ENCODE data around the gene LNP1. TPM values are rescaled to one million over a fixed set of nuclear protein-coding genes. Genes with fewer than 3 reads are reported as not detected.

LNP1 gene
- total and polyA plus RNA-seq, 2 of the 13 experiments (the other 11 are each of a cell fraction or from before 2014, with no cell fraction given), result 3.6 to 7.0 TPM

DNA sequence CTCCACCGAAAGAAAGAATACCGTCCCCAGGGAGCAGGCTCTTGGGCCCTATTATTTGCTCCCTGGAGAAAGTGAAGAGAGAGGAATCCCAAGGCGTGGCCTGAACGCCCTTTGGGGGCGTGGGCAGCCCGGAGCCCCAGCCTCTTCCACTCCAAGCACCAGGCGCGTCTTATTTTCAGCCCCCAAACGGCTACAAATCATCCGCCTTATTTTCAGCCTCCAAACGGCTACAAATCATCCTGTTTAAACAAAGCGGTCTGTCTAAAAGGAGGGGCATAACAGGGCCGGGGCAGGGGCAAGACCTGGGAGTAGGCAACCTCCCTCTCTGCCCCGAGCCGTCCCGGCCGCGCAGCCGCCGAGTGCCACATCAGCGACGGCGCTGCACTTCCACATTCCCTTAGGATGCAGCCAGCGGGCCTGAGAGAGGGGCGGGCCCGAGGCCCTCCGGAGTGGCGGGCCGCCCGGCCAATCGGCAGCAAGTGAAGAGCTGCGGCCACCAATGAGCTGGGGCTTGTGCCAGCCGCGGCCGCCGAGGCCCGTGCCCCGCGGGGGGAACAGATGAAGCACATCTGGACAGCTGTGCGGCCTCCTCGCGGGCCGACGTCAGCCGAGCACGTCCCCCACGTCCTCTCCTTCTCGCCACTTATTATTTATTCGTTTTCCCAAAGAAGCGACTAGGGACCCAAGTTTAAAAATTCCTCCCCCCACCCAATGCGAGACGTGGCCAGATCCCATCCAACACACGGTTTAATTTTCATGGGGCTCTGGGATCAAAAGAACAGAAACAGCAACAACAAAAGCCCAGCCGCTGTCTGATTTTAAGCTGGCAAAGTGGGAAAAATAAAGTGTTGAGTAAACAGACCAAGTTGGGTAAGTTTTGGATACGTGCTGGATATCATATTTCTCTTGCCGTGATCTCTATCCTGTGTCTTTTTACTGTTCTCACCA, 91.0 kb downstream of the LNP1 start, which contains the start of gene TMEM45A (continued):
- TF ChIP-seq ATF7-NPFF (CRISPR knock-in tag; IDR thresholded peaks at IDR 0.05; ENCODE audit: low read depth) (peak; percentile 73), ATF1 (CRISPR knock-in tag; IDR thresholded peaks at IDR 0.05) (peak; percentile 60), E2F5 (CRISPR knock-in tag; conservative IDR thresholded peaks at IDR 0.05) (no peak), ZNF772 (CRISPR knock-in tag; IDR thresholded peaks at IDR 0.05) (peak; percentile 42; the same call in 1 of the 2 replicates), NCOR1 (IDR thresholded peaks at IDR 0.05; ENCODE audit: borderline replicate concordance, low read length) (no peak), TOE1 (CRISPR knock-in tag; IDR thresholded peaks at IDR 0.05) (no peak), CBFB (CRISPR knock-in tag; IDR thresholded peaks at IDR 0.05) (peak; percentile 19; the same call in 1 of the 2 replicates), ZNF605 (CRISPR knock-in tag; IDR thresholded peaks at IDR 0.05) (peak; percentile 89), SNAPC2 (CRISPR knock-in tag; IDR thresholded peaks at IDR 0.05) (0 out of 2 replicates have a peak, but pooled peaks have one; percentile 35), KLF13 (CRISPR knock-in tag; IDR thresholded peaks at IDR 0.05) (no peak), DDIT3 (CRISPR knock-in tag; IDR thresholded peaks at IDR 0.05) (no peak), ZBTB38 (CRISPR knock-in tag; IDR thresholded peaks at IDR 0.05) (peak; percentile 53; the same call in 1 of the 2 replicates), SCMH1 (CRISPR knock-in tag; IDR thresholded peaks at IDR 0.05; ENCODE audit: borderline replicate concordance) (no peak), POLR2A (IDR thresholded peaks at IDR 0.05; ENCODE audit: insufficient read depth in 1 of 2, low read depth in 2 of 2, low read length in 2 of 2) (peak; percentile 76 to 86), ZFP82 (CRISPR knock-in tag; IDR thresholded peaks at IDR 0.05; ENCODE audit: borderline replicate concordance) (peak; percentile 67; the same call in 1 of the 2 replicates), MYPOP (CRISPR knock-in tag; IDR thresholded peaks at IDR 0.05) (peak; percentile 83), SRF (IDR thresholded peaks at IDR 0.05; ENCODE audit: low read depth, low read length) (no peak), JUND (CRISPR knock-in tag; IDR thresholded peaks at IDR 0.05) (0 out of 2 replicates have a peak, but pooled peaks have one; percentile 37), RAD51 (IDR thresholded peaks at IDR 0.05; ENCODE audit: borderline replicate concordance) (no peak), CREB1 (IDR thresholded peaks at IDR 0.05) (no peak), CREB1 (CRISPR knock-in tag; IDR thresholded peaks at IDR 0.05) (peak; percentile 61), FOXK1 (CRISPR knock-in tag; IDR thresholded peaks at IDR 0.05; ENCODE audit: borderline replicate concordance, low read depth) (peak; percentile 40; the same call in 1 of the 2 replicates), PITX1 (CRISPR knock-in tag; IDR thresholded peaks at IDR 0.05) (no peak; the same call in 1 of the 2 replicates), SRY (CRISPR knock-in tag; IDR thresholded peaks at IDR 0.05) (peak; percentile 82; the same call in 1 of the 2 replicates), KLF15 (CRISPR knock-in tag; IDR thresholded peaks at IDR 0.05; ENCODE audit: borderline replicate concordance) (0 out of 2 replicates have a peak, but pooled peaks have one; percentile 32), ZFP36L2 (CRISPR knock-in tag; IDR thresholded peaks at IDR 0.05) (no peak), KAT7 (CRISPR knock-in tag; IDR thresholded peaks at IDR 0.05; ENCODE audit: borderline replicate concordance) (peak; percentile 62; the same call in 1 of the 2 replicates), ZNF549 (CRISPR knock-in tag; IDR thresholded peaks at IDR 0.05) (peak; percentile 37; the same call in 1 of the 2 replicates)
- TF ChIP-seq, protein P1, sequence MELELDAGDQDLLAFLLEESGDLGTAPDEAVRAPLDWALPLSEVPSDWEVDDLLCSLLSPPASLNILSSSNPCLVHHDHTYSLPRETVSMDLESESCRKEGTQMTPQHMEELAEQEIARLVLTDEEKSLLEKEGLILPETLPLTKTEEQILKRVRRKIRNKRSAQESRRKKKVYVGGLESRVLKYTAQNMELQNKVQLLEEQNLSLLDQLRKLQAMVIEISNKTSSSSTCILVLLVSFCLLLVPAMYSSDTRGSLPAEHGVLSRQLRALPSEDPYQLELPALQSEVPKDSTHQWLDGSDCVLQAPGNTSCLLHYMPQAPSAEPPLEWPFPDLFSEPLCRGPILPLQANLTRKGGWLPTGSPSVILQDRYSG (CRISPR knock-in tag; IDR thresholded peaks at IDR 0.05), result peak; percentile 83; the same call in 1 of the 2 replicates
